Measurements from ENCODE around the gene SH3PXD2A.
"Not testable (repeated sequence)": the region's sequence is repeated elsewhere in the genome, so short reads cannot be mapped to it uniquely, and the experiment has no call there.

The SH3PXD2A gene

GRCh38 chr10:103766751-103767505, 88.4 kb downstream of the SH3PXD2A start:
- no peak for DNase-seq

GRCh38 chr10:103765981-103766380, 89.4 kb downstream of the SH3PXD2A start:
- no peak for DNase-seq

GRCh38 chr10:103765168-103765567, 90.2 kb downstream of the SH3PXD2A start:
- DNase-seq, result no peak

- no peak for DNase-seq
Measured at GRCh38 chr10:103764296-103765088, 90.9 kb downstream of the SH3PXD2A start.

GRCh38 chr10:103763374-103764202, 91.8 kb downstream of the SH3PXD2A start:
- DNase-seq, result no peak

GRCh38 chr10:103762916-103763315, 92.5 kb downstream of the SH3PXD2A start:
- no peak for DNase-seq

GRCh38 chr10:103762162-103762561, 93.2 kb downstream of the SH3PXD2A start:
- no peak for DNase-seq

- no peak for DNase-seq
Measured at GRCh38 chr10:103761075-103761920, 94.1 kb downstream of the SH3PXD2A start.

GRCh38 chr10:103760233-103760632, 95.1 kb downstream of the SH3PXD2A start:
- DNase-seq, result not testable (repeated sequence)

GRCh38 chr10:103759100-103759781, 96.1 kb downstream of the SH3PXD2A start:
- DNase-seq, result peak; percentile 54

- no peak for DNase-seq
Measured at GRCh38 chr10:103758294-103758681, 97.1 kb downstream of the SH3PXD2A start.

- no peak for DNase-seq
Measured at GRCh38 chr10:103757531-103758293, 97.7 kb downstream of the SH3PXD2A start.

GRCh38 chr10:103756277-103756869, 99.0 kb downstream of the SH3PXD2A start:
- no peak for DNase-seq

- no peak for DNase-seq
Measured at GRCh38 chr10:103752680-103753248, 102.6 kb downstream of the SH3PXD2A start.

- no peak for DNase-seq
Measured at GRCh38 chr10:103751667-103752290, 103.6 kb downstream of the SH3PXD2A start.

- no peak for DNase-seq
Measured at GRCh38 chr10:103750836-103751235, 104.5 kb downstream of the SH3PXD2A start.

- DNase-seq, result no peak
Measured at GRCh38 chr10:103749779-103750178, 105.6 kb downstream of the SH3PXD2A start.

- DNase-seq, result no peak
Measured at GRCh38 chr10:103748020-103748419, 107.4 kb downstream of the SH3PXD2A start.
